ENCODE results near the gene AAK1. TPM values are rescaled to one million over a fixed set of nuclear protein-coding genes. Genes with fewer than 3 reads are reported as not detected.

Gene AAK1
- total and polyA plus RNA-seq, 10 of the 15 experiments (the other 5 are each of a cell fraction or from before 2014, with no cell fraction given) = 2.9 to 41.4 (median 17.5) TPM

DNA sequence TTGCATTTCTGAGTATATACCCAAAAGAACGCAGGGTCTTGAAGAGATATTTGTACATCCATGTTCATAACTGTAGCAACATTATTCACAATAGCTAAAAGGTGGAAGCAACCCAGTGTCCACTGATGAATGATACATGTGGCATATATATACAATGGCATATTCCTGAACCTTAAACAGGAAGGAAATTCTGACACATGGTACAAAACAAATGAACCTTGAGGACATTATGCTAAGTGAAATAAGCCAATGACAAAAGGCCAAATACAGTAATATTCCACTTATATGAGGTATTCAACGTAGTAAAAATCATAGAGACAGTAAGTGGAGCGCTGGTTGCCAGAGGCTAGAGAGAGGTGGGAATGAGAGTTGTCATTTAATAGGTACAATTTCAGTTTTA, 8.1 kb downstream of the AAK1 start:
- in situ Hi-C loops (cut with MboI) (no loop called here), intact Hi-C loops (cut with micrococcal nuclease; ENCODE audit: unreplicated experiment) (no loop called here)
- DNase-seq (ENCODE audit: low read depth, low spot score) = no peak
- WGBS (ENCODE audit: insufficient coverage, insufficient replicate concordance, low lambda C conversion rate, missing lambda C conversion rate) = 46% methylated on average over 3 of the region's 3 CpGs
- no peaks in the 10 kb centered on the region for H4K20me1 ChIP-seq (ENCODE audit: control insufficient read depth, insufficient read depth)
- no peak overlapping the region for H2AFZ ChIP-seq (ENCODE audit: control insufficient read depth, low read depth, low read length)
- POLR2A ChIA-PET = no interaction called here
- SMC1A ChIA-PET (ENCODE audit: uncharacterized antibody, unreplicated experiment) = interaction anchor here (1.5 to 2.5 kb wide), 3 partner anchors 10 to 80 kb away, joined by 3 to 11 read pairs (median 8); no protein-coding TSS in a partner anchor
- no peak overlapping the region for H3K4me2 ChIP-seq (ENCODE audit: control insufficient read depth, insufficient read depth)
- peaks cover 50% of the 10 kb centered on the region for H3K79me2 ChIP-seq (ENCODE audit: control insufficient read depth, insufficient read depth, low read length)
- H3K27ac ChIP-seq (ENCODE audit: control insufficient read depth, insufficient read depth) = no peak overlapping the region
- no peak overlapping the region for H3K9ac ChIP-seq (ENCODE audit: control insufficient read depth, insufficient read depth, low read length)
- RAD21 ChIA-PET (ENCODE audit: unreplicated experiment) = no interaction called here
- FAIRE-seq = no peak
- TF ChIP-seq IKZF2 (IDR thresholded peaks at IDR 0.05) (no peak), RB1 (IDR thresholded peaks at IDR 0.05; ENCODE audit: borderline replicate concordance) (no peak), BCL11A (IDR thresholded peaks at IDR 0.05; ENCODE audit: low read depth, low read length) (no peak), BACH1 (IDR thresholded peaks at IDR 0.05; ENCODE audit: borderline replicate concordance) (no peak), TCF7 (IDR thresholded peaks at IDR 0.05; ENCODE audit: borderline replicate concordance) (no peak), ZSCAN29 (IDR thresholded peaks at IDR 0.05) (no peak), FOXK2 (IDR thresholded peaks at IDR 0.05) (no peak), NBN (IDR thresholded peaks at IDR 0.05) (no peak), SMAD5 (IDR thresholded peaks at IDR 0.05; ENCODE audit: low read depth) (no peak), IKZF1 (conservative IDR thresholded peaks at IDR 0.05) (no peak), SMAD1 (IDR thresholded peaks at IDR 0.05; ENCODE audit: low read depth, partially characterized antibody) (no peak), MXI1 (IDR thresholded peaks at IDR 0.05; ENCODE audit: low read depth, low read length) (no peak)
- TF ChIP-seq, protein P1, sequence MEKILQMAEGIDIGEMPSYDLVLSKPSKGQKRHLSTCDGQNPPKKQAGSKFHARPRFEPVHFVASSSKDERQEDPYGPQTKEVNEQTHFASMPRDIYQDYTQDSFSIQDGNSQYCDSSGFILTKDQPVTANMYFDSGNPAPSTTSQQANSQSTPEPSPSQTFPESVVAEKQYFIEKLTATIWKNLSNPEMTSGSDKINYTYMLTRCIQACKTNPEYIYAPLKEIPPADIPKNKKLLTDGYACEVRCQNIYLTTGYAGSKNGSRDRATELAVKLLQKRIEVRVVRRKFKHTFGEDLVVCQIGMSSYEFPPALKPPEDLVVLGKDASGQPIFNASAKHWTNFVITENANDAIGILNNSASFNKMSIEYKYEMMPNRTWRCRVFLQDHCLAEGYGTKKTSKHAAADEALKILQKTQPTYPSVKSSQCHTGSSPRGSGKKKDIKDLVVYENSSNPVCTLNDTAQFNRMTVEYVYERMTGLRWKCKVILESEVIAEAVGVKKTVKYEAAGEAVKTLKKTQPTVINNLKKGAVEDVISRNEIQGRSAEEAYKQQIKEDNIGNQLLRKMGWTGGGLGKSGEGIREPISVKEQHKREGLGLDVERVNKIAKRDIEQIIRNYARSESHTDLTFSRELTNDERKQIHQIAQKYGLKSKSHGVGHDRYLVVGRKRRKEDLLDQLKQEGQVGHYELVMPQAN (conservative IDR thresholded peaks at IDR 0.05) = no peak
- TF ChIP-seq, protein P2, sequence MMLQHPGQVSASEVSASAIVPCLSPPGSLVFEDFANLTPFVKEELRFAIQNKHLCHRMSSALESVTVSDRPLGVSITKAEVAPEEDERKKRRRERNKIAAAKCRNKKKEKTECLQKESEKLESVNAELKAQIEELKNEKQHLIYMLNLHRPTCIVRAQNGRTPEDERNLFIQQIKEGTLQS (IDR thresholded peaks at IDR 0.05; ENCODE audit: borderline replicate concordance, extremely low read depth, low read depth, low read length) = no peak
- TF ChIP-seq, protein P3, sequence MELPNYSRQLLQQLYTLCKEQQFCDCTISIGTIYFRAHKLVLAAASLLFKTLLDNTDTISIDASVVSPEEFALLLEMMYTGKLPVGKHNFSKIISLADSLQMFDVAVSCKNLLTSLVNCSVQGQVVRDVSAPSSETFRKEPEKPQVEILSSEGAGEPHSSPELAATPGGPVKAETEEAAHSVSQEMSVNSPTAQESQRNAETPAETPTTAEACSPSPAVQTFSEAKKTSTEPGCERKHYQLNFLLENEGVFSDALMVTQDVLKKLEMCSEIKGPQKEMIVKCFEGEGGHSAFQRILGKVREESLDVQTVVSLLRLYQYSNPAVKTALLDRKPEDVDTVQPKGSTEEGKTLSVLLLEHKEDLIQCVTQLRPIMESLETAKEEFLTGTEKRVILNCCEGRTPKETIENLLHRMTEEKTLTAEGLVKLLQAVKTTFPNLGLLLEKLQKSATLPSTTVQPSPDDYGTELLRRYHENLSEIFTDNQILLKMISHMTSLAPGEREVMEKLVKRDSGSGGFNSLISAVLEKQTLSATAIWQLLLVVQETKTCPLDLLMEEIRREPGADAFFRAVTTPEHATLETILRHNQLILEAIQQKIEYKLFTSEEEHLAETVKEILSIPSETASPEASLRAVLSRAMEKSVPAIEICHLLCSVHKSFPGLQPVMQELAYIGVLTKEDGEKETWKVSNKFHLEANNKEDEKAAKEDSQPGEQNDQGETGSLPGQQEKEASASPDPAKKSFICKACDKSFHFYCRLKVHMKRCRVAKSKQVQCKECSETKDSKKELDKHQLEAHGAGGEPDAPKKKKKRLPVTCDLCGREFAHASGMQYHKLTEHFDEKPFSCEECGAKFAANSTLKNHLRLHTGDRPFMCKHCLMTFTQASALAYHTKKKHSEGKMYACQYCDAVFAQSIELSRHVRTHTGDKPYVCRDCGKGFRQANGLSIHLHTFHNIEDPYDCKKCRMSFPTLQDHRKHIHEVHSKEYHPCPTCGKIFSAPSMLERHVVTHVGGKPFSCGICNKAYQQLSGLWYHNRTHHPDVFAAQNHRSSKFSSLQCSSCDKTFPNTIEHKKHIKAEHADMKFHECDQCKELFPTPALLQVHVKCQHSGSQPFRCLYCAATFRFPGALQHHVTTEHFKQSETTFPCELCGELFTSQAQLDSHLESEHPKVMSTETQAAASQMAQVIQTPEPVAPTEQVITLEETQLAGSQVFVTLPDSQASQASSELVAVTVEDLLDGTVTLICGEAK (IDR thresholded peaks at IDR 0.05; ENCODE audit: borderline replicate concordance) = no peak
- TF ChIP-seq, protein P4, sequence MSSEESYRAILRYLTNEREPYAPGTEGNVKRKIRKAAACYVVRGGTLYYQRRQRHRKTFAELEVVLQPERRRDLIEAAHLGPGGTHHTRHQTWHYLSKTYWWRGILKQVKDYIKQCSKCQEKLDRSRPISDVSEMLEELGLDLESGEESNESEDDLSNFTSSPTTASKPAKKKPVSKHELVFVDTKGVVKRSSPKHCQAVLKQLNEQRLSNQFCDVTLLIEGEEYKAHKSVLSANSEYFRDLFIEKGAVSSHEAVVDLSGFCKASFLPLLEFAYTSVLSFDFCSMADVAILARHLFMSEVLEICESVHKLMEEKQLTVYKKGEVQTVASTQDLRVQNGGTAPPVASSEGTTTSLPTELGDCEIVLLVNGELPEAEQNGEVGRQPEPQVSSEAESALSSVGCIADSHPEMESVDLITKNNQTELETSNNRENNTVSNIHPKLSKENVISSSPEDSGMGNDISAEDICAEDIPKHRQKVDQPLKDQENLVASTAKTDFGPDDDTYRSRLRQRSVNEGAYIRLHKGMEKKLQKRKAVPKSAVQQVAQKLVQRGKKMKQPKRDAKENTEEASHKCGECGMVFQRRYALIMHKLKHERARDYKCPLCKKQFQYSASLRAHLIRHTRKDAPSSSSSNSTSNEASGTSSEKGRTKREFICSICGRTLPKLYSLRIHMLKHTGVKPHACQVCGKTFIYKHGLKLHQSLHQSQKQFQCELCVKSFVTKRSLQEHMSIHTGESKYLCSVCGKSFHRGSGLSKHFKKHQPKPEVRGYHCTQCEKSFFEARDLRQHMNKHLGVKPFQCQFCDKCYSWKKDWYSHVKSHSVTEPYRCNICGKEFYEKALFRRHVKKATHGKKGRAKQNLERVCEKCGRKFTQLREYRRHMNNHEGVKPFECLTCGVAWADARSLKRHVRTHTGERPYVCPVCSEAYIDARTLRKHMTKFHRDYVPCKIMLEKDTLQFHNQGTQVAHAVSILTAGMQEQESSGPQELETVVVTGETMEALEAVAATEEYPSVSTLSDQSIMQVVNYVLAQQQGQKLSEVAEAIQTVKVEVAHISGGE (CRISPR knock-in tag; IDR thresholded peaks at IDR 0.05) = no peak
- no peaks in the 10 kb centered on the region for H3K9me3 ChIP-seq (replicated peaks; ENCODE audit: control insufficient read depth, insufficient read depth, low read length)
- H3K27me3 ChIP-seq (replicated peaks in 1 of 2; ENCODE audit: control insufficient read depth in 2 of 2, insufficient read depth in 2 of 2, low read length in 1 of 2) = no peaks in the 10 kb centered on the region
- H3K4me1 ChIP-seq (ENCODE audit: control insufficient read depth, insufficient read depth, low read length) = peaks cover 10% of the 10 kb centered on the region; the same call in 1 of the 2 replicates
- H3K4me3 ChIP-seq = no peak overlapping the region
- CTCF ChIA-PET = no interaction called here
- ATAC-seq = no peak
- BruUV-seq (replicated peaks) = no TSS peak
- H3K36me3 ChIP-seq (ENCODE audit: control insufficient read depth in 2 of 2, insufficient read depth in 2 of 2, low read length in 1 of 2) = 0 out of 4 replicates have a peak, but pooled peaks cover 0 to 6% of the 10 kb centered on the region in 2 experiments

Data from GM12878 (cell line).